Endothelial cell of umbilical vein (primary cell): ENCODE results near the gene ATP8A2.

Experiments
- EZH2 ChIP-seq: IDR thresholded peaks from 2 replicates; pipeline ENCODE4 v1.6.1; 2012; ENCODE audit warnings: borderline replicate concordance, low read depth, mild to moderate bottlenecking, moderate library complexity, low read length, inconsistent platforms; ENCODE audit not compliant: severe bottlenecking
- GATA2 ChIP-seq: IDR thresholded peaks from 2 replicates; pipeline ENCODE4 v1.7.0; 2011; ENCODE audit warnings: low read depth, mild to moderate bottlenecking, moderate library complexity, mixed read lengths, low read length; ENCODE audit not compliant: insufficient read length, insufficient read depth
- JUN ChIP-seq: IDR thresholded peaks from 2 replicates; pipeline ENCODE4 v1.6.1; 2011; ENCODE audit warnings: borderline replicate concordance, low read depth; ENCODE audit not compliant: insufficient read length, insufficient read depth
- MYC ChIP-seq: IDR thresholded peaks from one replicate; pipeline ENCODE4 v1.6.1; 2011; ENCODE audit warnings: mild to moderate bottlenecking, low read depth, low read length
- POLR2A ChIP-seq: IDR thresholded peaks from 2 replicates; pipeline ENCODE4 v1.6.1; 2012; ENCODE audit warnings: low read depth, mild to moderate bottlenecking, control low read depth, low read length
- POLR2AphosphoS5 ChIP-seq: IDR thresholded peaks from 2 replicates; pipeline ENCODE4 v1.6.1; 2012; ENCODE audit warnings: low read depth, mild to moderate bottlenecking, control low read depth, low read length, moderate library complexity; ENCODE audit not compliant: insufficient read depth
- TF ChIP-seq, protein P1 (sequence below), 2 donors: IDR thresholded peaks; 1 replicate in 1 of 2; 2 replicates in 1 of 2; pipeline ENCODE4 v1.5.1; 2011; ENCODE audit warnings: low read length in 2 of 2, mild to moderate bottlenecking in 2 of 2, moderate library complexity in 2 of 2, control low read depth in 1 of 2, inconsistent platforms in 1 of 2, low read depth in 1 of 2; ENCODE audit not compliant: insufficient read depth in 1 of 2; ENCODE audit errors: extremely low read depth in 1 of 2
- TF ChIP-seq, protein P2 (sequence below): IDR thresholded peaks from 2 replicates; pipeline ENCODE4 v1.6.1; 2011; ENCODE audit not compliant: insufficient read depth, insufficient read length

DNA sequence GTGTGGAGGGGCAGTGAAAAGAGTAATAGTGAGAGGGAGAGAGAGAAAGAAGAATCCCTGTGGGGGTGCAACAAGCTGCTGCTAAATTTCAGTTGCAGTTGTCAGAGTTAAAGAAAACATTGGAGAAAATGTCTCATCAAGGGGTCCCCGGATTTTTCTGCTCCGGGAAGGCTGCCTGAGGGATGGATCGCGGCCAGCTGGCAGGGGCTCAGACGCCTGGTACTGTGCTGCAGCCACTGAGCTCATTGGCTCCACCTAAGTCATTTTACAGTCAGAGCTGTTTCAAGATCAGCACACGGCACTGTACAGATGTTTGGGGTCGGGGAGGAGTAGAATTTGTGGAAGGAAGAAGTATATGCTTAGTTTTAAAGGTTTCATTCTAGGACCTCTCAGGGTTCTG is 573.8 kb downstream of the ATP8A2 start:
- TF ChIP-seq, protein P1, sequence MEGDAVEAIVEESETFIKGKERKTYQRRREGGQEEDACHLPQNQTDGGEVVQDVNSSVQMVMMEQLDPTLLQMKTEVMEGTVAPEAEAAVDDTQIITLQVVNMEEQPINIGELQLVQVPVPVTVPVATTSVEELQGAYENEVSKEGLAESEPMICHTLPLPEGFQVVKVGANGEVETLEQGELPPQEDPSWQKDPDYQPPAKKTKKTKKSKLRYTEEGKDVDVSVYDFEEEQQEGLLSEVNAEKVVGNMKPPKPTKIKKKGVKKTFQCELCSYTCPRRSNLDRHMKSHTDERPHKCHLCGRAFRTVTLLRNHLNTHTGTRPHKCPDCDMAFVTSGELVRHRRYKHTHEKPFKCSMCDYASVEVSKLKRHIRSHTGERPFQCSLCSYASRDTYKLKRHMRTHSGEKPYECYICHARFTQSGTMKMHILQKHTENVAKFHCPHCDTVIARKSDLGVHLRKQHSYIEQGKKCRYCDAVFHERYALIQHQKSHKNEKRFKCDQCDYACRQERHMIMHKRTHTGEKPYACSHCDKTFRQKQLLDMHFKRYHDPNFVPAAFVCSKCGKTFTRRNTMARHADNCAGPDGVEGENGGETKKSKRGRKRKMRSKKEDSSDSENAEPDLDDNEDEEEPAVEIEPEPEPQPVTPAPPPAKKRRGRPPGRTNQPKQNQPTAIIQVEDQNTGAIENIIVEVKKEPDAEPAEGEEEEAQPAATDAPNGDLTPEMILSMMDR (IDR thresholded peaks at IDR 0.05; ENCODE audit: extremely low read depth in 1 of 2, insufficient read depth in 1 of 2, low read depth in 1 of 2, low read length in 2 of 2) = no peak
- TF ChIP-seq, protein P2, sequence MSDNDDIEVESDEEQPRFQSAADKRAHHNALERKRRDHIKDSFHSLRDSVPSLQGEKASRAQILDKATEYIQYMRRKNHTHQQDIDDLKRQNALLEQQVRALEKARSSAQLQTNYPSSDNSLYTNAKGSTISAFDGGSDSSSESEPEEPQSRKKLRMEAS = no peak
- TF ChIP-seq MYC = no peak
- no peak for TF ChIP-seq POLR2AphosphoS5
- no peak for TF ChIP-seq EZH2
- no peak for TF ChIP-seq POLR2A
- TF ChIP-seq GATA2 = no peak
- no peak for TF ChIP-seq JUN
